Left colon (tissue), 2 donors: ENCODE measurements around the gene POU4F2. TPM values are rescaled to one million over a fixed set of nuclear protein-coding genes. Genes with fewer than 3 reads are reported as not detected.

Experiments used
- ATAC-seq: fragments of 200-7000 bp; cut with Tn5 transposase; one replicate; pipeline ENCODE4 v1.9.1; 2020; ENCODE audit warnings: mild to moderate bottlenecking, moderate library complexity
- DNase-seq, 2 donors: peaks; one replicate each; pipeline ENCODE4 v3.0.0-alpha.2; 2020
- intact Hi-C, 2 donors: fragments of 100-400 bp; cut with DNase I in 1 of 2; cut with micrococcal nuclease in 1 of 2; formaldehyde crosslinking; loops; one replicate each; pipeline versions ENCODE4 v1.11.2 to v1.14.0; 2022; cut with DNase I, micrococcal nuclease
- long read RNA-seq: library from polyadenylated mRNA; unstranded; transcript quantifications from one replicate; pipeline ENCODE4 v2.0.0, GENCODE V29; 2021
- total RNA-seq, 2 donors: library from RNA; stranded (reverse); fragmentation: NEBNext Ultra II Directional; extraction: Animal tissue kit (Norgen Biotek cat#: 25700); gene quantifications; one replicate each; pipeline ENCODE4 v1.2.1, GENCODE V29; 2021
- donor health status: DM: no; HTN: no; CAD: no.
- donor health status: DM: yes; HTN: yes; CAD: no.

Gene POU4F2
- not detected for total RNA-seq
- long read RNA-seq, result 0 reads

DNA sequence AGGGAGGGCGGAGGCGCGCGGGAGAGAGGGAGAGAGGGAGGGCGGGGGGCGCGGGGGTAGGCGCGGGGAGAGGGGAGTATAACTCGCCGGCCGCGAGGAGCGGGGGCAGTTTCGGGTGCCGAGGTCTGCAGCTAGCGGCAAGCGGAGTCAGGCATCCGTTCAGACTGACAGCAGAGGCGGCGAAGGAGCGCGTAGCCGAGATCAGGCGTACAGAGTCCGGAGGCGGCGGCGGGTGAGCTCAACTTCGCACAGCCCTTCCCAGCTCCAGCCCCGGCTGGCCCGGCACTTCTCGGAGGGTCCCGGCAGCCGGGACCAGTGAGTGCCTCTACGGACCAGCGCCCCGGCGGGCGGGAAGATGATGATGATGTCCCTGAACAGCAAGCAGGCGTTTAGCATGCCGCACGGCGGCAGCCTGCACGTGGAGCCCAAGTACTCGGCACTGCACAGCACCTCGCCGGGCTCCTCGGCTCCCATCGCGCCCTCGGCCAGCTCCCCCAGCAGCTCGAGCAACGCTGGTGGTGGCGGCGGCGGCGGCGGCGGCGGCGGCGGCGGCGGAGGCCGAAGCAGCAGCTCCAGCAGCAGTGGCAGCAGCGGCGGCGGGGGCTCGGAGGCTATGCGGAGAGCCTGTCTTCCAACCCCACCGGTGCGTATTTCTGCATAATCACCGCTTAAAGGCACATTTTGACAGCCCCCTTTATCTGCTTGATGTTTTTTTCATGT lies at the start of gene POU4F2:
Gene POU4F2, plus strand, starts transcription at position 108 of the 720 bp plus-strand sequence. Its CDS starts 248 bp downstream, at position 356.
- ATAC-seq (no peak), DNase-seq (no peak)
- intact Hi-C loops, result no loop called here

DNA sequence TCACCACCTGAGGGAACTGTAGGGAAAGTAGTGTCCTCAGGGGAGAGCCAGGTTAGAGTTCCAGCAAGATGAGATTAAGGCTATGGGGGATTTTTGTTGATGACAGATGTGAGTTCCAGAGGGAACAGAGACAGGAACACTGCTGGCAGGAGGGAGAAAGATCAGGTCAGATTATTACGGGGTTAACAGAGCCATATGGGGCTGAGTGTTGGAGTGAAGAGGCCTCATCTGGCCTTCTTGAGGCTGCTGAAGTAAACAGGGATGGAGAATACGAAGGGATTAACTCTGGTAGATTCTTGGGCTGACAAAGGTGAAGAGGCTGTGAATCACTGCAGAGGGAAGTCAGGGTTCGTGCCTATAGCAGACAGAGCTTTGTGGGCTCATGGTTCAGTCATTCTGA lies 47.9 kb upstream of the POU4F2 start:
- intact Hi-C loops, result no loop called here
- no peak for DNase-seq
- no peak for ATAC-seq

GRCh38 chr4:146592019-146592418 lies 46.7 kb upstream of the POU4F2 start:
- ATAC-seq (no peak), DNase-seq (no peak)
- intact Hi-C loops, result no loop called here

DNA sequence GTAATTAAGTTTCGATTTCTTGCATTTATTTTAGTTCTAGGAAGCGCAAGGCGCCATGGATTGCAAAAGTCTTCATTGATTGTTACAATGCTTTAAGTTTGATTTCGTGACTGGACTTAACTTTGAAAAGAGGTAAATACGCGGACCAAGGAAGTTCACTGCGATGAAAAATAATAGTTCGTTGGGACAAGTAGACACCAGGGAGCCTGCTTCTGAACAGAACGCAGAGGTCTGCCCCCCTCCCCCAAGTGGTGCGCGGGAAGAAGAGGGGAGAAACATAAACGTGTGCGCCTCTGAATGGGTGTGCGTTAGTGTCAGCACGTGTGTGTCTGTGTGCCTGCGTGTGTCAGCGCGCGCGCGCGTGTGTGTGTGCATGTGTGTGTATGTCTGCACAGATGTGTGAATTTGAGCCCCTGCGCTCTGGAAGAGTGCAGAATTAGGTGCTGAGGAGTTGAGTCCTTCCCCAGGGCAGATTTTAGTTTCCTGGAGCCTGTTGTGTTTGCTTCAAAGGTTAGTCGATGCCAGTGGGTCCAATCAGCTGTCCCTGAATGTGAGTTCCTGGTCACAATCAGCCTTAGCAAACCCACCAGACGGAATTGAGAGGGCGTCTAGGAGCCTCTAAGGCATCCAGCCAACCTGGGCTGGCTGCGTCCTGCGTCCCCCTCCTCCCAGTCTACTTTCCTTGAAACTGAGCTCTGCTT lies 5.8 kb upstream of the POU4F2 start:
- intact Hi-C loops, result no loop called here
- no peak for ATAC-seq
- DNase-seq, result no peak

GRCh38 chr4:146633471-146633800 lies 5.3 kb upstream of the POU4F2 start:
- DNase-seq (no peak), ATAC-seq (no peak)
- intact Hi-C loops, result no loop called here

DNA sequence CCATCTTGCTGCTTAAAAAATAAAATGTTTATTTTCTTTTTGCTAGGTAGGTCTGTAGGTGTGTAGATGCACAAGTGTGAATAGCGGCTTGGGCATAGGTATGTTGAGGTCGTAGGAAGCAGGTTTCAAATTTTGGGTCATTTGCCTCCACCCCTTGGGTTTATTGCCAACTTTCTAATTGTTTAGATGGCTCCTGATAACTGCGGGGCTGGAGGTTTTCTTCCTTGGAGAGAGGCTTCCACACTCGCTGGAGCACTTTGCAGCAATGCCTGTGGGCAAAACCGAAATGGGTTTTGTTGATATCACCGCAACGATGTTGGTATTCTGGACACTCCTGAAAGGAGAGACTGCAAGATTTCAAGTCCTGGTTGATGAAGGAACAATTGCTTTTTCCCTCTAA lies 3.9 kb upstream of the POU4F2 start:
- intact Hi-C loops, result no loop called here
- no peak for ATAC-seq
- no peak for DNase-seq

- ATAC-seq, result no peak
Measured at GRCh38 chr4:146637621-146638332, 916 bp upstream of the POU4F2 start.

DNA sequence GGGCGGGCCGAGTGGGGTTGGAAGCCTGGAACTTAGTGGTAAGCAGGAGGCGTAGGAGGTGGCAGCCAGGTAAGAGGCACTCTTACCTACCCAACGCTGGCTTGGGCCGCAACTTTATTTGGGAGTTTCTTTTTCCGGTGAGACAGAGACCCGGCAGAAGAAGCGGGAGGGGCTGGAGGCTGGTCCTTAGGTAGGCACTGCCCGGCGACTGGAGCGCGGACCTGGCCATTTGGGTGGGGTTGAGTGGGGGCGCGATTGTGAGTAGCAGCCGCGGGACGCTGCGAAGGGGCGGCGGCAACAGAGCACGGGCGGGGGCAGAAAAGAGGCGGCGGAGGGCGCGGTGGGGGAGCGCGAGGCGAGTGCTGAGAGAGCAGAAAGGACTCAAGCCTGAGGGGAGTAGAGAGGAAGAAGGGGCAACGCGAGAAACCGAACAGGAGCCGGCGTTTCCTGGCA lies 334 bp upstream of the POU4F2 start:
- ATAC-seq, result no peak
- no peak for DNase-seq
- intact Hi-C loops, result no loop called here

More at GRCh38 chr4:146637621-146638332, 916 bp upstream of the POU4F2 start:
- DNase-seq, result no peak
- intact Hi-C loops, result no loop called here

DNA sequence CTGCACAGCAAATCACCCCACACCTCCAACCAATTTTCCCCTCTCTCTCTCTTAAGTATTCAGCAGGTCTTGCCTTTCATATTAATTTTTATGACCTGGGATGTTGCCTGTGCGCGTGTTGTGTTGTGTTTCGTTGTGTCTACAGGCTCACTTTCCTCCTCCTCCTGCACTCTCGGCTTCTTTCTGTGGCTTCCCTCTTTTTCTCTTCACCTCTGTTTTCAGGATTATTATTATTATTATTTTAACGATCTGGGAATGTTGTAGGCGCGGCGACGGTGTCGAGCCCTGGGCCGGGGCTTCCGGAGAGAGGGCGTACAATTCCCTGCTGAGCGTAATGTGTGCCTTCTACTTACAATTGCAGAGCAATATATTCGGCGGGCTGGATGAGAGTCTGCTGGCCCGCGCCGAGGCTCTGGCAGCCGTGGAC lies 826 bp downstream of the POU4F2 start:
- no peak for ATAC-seq
- intact Hi-C loops, result no loop called here
- DNase-seq, result no peak

GRCh38 chr4:146640021-146640464 lies 1.4 kb downstream of the POU4F2 start:
- DNase-seq (no peak), ATAC-seq (no peak)
- intact Hi-C loops, result no loop called here

DNA sequence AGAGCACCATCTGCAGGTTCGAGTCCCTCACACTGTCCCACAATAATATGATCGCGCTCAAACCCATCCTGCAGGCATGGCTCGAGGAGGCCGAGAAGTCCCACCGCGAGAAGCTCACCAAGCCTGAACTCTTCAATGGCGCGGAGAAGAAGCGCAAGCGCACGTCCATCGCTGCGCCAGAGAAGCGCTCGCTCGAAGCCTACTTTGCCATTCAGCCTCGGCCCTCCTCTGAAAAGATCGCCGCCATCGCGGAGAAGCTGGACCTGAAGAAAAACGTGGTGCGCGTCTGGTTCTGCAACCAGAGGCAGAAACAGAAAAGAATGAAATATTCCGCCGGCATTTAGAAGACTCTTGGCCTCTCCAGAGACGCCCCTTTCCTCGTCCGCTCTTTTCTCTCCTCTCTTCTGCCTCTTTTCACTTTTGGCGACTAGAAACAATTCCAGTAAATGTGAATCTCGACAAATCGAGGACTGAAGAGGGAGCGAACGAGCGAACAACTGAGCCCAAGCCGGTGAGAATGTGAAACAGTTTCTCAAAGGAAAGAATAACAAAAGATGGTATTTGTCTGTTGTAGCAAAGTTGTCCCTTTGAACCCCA lies 1.9 kb downstream of the POU4F2 start:
- DNase-seq, result no peak
- intact Hi-C loops, result no loop called here
- no peak for ATAC-seq

GRCh38 chr4:146641762-146642161 lies 3.1 kb downstream of the POU4F2 start:
- intact Hi-C loops, result no loop called here
- DNase-seq, result no peak
- ATAC-seq, result no peak

DNA sequence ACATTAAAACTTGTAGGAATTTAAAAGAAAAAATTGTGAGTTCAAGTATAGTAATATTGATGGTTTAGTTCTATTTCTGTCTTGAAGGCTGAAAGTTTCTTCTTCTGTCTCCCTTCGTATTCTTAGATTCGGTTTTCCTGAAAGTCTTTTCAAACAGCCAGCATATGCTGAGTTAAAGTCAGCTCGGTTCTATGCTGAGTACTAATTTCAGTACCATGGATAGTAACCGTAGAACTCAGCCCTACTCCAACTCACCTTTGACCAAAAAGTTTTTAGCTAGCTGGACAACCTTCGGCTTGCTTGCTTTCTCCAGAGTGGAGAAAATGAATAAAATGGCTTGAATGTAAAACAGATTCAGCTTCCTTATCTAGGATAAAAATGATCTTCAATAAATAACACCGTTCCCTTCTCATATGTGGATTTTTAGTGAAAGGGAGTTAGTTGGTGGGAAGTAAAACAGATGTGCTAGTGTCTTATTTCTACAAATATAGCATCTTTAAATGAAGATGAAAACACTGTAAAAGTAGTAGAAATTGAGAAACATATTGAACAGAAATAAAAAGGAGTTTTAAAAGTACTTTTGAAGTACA lies 5.2 kb downstream of the POU4F2 start:
- no peak for DNase-seq
- no peak for ATAC-seq
- intact Hi-C loops, result no loop called here

- intact Hi-C loops, result no loop called here
- ATAC-seq (no peak), DNase-seq (no peak)
Measured at GRCh38 chr4:146645921-146646320, 7.2 kb downstream of the POU4F2 start.

DNA sequence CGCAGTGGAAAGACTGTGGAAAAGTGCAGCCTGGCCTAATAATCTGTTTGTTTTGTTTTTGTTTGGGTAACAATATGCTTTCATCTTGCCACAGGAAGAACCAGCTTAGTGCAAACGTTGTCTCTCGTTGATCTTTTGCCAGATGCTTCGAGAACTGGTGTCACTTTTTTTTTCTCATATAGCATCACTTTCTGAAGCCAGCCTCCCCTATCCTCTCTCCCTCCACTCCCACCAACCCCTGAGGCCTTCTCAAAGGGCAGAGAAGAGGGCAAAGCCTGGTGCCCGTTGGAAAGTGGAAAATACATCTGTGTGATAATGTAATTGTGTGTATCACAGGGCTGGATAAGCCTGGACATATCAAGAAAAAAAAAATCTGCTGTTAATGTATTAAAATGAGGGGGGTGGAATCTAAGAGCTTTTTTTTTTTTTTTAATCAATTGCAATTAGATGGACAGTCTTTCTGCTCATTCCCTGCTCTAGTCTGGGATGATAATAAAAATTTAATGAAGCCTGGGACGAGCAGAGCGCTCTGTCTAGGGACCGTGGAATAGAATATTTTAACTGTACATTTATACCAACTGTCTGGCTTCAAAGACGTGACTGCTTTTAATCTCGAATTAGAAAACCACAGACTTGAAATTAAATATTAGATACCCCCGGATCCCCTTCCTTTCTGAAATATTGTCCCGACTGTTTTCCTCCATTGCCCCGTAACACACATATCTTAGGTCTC lies 8.1 kb downstream of the POU4F2 start:
- intact Hi-C loops, result no loop called here
- DNase-seq, result no peak
- no peak for ATAC-seq

DNA sequence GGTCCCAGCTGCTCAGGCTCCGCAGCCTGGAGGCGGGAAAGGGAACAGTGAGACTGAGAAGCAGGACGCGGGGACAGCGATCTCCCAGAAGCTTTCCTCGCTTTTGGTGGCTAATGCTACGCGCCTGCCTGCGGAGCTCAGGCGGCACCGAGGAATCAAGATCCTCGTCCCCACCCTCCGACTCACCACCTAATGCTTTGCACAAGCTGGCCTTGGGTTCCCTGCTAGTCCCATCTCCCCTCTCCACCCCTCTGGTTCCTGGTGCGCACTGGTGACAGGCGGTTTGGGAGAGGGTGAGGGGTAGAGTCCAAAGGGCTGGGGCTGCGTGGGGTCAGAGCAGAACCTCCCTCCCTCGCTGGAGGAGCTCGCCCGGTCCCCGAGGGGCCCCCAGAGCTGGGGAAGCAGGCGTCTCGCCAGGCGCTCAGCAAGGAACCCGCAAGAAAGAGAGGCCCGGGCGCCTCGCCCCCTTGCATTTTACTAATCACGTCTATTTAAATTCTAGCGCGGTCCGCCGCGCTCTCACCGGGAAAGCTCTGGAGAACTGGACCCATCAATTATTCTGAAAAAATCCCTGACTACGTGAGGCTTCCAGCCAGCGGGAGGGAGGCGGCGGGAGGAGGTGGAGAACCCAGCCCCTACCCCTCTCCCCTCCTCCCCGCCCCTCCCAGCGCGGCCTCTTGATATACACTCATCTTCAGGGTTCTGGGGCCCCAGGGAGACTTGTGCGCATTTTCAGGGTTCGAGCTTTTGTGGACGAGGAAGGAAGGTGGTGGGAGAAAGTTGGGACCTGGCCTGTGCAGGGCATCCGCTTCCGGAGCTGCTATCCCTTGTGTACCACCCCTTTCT lies 9.1 kb downstream of the POU4F2 start:
- DNase-seq (no peak), ATAC-seq (no peak)
- intact Hi-C loops, result no loop called here

DNA sequence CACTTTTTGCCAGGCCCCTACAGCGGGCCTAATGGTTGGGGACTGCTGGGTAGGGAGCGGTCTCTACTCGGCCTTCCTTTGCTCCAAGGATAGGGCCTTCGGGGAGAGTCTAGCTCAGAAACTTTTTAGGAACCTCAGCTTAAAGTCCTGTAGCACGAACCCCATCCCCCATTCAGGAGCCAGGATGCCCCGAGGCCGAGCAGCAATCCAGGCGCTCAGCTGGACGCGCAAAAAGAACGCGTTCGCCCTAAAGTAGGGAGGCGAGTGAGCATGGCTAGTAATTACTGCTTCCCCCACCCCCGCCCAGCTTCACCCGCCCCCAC lies 9.7 kb downstream of the POU4F2 start:
- intact Hi-C loops, result no loop called here
- DNase-seq, result no peak
- ATAC-seq, result no peak

DNA sequence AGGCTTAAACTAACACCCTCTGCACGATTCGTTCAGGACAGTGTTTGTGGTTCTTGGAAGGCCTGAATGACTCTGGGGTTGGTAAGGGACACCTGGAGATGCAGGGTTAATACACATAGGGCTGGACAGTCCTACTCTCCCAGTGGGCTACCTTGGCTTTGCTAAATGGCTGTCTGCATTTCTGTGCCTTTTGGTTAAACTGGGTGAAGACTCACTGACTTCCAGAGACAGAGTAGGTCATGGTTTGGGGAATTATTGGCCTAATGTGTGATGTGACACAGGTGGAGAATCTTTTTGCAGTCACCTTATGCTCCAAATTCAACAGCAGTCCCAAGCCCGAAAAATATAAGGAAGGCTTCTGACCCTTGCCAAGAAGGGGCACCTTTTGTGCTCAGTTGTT lies 10.5 kb downstream of the POU4F2 start:
- intact Hi-C loops, result no loop called here
- no peak for ATAC-seq
- no peak for DNase-seq
